Erythroblast (primary cell): ENCODE results near the gene MTARC1.

Experiments used
- DNase-seq, 2 experiments: peaks; one replicate each; lab custom pipeline; 2025; lab: John Stamatoyannopoulos, UW
- GATA1 ChIP-seq: IDR thresholded peaks from 2 replicates; pipeline ENCODE4 v1.6.1; 2011; ENCODE audit warnings: low read depth, mild to moderate bottlenecking, control low read depth, low read length, moderate library complexity
- POLR2A ChIP-seq: IDR thresholded peaks from 2 replicates; pipeline ENCODE4 v1.6.1; 2011; ENCODE audit warnings: mild to moderate bottlenecking, low read length

The MTARC1 gene

DNA sequence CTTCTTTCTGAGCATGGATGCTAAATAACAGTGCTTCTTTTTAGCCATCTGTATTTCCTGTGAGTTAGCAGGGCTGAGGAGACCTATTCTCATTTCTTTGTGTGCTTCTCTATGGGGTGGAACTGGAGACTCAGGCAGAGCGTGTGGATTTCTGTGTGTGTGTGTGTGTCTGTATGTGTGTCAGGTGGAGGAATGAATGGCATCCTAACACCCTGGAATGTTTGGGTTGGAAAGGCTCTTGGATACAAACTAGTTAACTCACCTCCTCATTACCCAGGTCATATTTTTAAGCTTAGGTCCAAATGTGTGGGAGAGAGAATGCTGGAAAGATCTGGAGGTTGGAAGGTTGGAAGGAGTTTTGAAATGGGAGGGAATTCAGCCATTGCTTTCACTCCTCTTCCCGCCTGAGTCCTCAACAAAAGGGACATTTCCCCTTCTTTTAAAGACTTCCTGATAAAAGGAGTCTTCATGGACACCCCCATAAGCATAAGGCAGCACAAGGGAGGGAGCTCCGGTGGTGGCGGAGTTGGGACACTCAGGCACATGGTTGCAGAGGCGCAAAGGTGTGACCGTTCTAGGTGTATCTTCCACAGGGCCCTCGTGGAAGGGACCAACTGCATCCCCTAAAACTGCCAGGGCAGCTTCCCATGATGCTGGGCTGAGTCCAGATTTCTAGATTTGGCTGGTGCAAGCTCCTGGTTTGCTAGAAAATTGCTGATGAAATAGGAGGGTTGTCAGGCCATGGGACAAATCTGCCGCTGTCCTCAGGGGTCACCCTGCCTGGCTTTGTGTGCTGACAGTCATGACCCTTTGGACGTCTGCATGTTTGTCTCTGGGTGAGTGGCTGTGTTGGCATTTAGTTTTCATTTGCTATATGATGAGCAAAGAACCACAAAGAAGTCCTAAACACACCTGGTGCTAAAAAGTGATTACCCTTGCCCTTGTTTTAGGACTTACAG lies 37.6 kb downstream of the MTARC1 start:
- DNase-seq = no peak
- TF ChIP-seq POLR2A (no peak), GATA1 (no peak)

DNA sequence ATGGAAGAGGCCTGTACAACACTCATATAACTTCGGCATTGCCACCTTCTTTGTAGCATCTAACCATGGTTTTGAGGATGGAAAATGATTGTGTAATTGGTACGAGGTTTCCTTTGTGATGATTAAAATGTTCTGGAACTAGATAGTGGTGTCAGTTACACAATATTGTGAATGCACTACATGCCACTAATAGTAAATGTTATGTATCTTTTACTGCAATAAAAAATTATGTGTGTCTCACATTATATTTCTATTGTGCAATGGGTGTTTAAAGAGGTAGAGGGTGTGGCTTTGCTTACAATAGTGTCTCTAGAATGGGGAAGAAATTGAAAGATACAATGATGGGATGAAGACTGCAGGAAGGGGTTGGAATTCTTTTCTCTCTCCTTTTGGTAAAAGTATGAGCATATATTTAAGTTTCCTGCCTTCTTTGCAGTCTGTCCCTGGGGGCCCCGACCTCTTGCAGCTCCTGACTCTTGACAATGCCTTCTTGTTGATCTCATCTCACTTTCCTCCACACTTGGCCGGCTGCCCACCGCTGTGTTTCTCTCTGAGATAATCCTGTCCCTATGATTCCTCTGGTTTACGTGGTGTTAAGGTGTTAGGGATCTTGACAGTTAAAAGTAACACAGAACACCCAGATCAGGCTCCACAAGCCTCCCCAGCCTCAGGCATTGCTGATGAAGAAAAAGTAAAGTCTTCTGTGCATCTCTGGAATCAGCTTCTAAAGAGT lies 39.3 kb downstream of the MTARC1 start:
- no peak for DNase-seq
- TF ChIP-seq POLR2A = no peak
- no peak for TF ChIP-seq GATA1

DNA sequence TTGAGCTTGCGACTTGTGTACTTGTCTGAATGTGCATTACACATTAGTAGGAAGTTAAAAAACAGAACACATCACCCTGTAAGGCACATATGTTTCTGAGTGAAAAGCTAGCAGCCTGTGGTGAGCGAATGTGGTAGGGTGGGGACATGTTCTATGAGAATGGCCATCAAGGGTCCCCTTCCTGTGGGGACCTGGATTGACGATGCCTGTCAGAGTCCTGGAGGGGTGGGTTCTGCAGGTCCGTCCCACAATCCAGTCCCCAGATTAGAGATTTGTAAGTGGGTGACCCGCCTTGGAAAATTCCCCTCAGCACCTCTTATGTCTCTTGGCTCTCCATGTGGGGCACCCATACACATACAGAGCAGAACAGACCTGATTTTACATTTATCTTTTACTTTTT lies 40.0 kb downstream of the MTARC1 start:
- no peak for DNase-seq
- TF ChIP-seq GATA1 (no peak), POLR2A (no peak)

DNA sequence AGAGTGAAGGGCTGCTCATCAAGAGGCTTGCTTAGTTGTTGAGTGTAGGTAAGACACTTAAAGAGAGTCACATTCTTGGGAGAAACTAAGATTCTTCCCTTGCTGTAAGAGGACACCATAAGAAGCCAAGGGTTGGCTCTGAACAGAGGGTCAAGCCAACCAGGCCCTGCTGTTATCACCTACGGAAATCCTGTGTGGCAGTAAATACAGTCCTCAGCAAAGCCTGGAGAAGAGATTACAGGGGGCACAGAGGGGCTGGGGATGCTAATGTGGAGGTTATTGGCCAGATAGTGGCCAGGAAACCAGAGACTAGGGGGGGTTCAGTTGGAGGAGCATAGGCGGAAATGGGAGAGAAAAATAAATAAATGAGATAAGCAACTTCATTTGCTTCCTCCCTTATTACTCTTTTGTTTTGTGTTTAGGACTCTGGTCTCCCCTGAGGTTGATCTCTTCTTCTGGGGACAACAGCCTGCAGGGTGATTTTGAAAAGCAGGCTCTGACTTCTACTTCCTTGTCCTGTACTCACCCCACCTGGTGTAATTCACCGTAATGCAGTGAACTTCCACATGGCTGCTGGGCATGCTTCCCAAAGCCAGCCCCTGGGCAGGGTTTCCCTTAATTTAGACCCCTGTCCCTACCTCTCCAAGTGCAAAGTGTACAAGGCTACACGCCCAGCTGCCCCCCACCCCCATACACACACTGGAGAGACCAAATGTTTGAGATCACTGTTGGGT lies 40.9 kb downstream of the MTARC1 start:
- TF ChIP-seq POLR2A = no peak
- TF ChIP-seq GATA1 = no peak
- no peak for DNase-seq

DNA sequence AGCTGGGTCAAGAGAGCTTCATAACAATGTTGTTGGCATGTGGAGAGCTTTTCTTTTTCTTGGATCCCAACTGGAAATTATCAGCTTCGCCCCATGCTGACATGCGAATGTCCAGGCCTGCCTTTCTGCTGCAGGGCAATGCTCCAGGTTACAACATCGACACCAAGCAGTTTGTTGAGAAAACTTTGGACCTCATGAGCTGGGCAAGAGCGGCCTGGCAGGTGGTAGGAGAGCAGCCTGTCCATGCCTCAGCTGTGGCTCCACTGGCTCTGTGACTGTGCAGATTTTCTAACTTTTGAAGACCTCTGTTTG lies 41.4 kb downstream of the MTARC1 start:
- DNase-seq = no peak
- TF ChIP-seq GATA1 = no peak
- TF ChIP-seq POLR2A = no peak

DNA sequence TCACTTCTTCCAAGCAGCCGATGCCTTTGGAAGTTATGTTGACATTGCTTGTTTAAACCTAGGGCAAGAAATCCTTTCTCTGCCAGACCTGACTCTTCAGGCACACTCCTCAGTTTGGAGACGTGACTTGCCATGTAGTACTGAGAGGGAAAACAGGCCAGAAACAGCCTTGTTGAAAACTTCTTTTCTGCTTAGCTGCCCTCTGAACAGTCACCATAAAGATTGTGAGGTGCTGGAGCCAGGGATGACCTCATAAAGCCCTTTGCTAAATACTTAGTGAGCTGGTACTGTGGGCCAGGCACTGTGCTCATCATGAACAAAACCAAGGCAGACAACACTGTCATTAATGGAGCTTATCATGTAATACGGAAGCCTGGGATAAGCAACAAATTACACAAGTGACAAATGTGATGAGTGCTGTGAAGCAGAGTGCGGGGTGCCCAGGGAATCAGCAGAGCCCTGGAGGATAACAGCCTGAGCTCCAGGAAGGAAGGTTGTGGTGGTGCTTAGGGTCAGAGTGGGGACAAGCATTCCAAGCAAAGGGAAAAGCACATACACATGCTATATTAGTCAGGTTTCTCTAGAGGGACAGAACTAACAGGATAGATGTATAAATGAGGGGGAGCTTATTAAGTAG lies 42.4 kb downstream of the MTARC1 start:
- TF ChIP-seq POLR2A (no peak), GATA1 (no peak)
- DNase-seq = no peak

DNA sequence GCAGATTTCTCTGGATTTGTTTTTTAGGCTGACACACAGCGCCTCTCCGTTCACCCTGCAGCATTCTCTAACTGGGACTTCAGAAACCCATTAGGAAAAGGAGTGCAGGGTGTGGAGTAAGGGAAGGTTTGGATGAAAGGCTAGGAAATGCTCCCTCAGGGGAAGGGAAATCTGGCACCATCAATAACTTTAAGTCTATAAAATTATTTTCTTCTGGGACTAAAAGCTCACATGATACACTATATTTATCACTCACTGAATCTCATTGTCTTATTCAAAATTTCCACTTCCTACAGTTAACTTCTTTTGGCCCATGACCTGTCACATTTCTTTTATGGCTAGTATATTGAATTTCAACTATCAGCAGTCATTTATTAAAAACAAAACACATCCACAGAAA lies 46.7 kb downstream of the MTARC1 start:
- TF ChIP-seq GATA1 (no peak), POLR2A (no peak)
- DNase-seq = no peak

DNA sequence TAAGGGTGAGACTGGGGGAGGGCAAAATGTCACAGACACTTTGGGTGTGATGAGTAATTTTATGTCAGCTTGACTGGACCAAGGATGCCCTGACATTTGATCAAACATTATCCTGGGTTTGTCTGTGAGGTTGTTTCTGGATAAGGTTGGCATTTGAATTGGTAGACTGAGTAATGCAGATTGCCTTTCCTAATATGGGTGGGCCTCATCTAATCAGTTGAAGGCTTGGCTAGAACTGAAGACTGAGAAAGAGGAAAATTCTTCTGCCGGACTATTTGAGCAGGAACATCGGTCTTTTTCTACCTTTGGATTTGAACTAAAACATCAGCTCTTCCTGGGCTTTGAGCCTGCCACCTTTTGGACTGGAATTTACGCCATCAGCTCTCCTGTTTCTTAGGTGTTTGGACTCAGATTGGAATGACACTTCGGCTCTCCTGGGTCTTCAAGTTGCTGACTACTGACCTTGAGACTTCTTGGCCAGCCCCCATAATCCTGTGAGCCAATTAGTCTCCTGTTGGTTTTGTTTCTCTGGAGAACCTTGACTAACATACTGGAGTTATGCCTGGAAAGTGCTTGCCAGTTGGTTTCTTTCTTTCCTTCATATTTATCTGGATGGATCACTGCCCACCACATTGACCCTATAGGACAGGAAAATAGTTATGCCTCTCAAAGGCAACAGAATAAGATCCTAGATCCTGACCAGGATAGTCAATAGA lies 47.6 kb downstream of the MTARC1 start:
- DNase-seq = no peak
- TF ChIP-seq GATA1 (no peak), POLR2A (no peak)
